Omental fat pad (tissue), 4 donors: Measurements from ENCODE around the gene PLEKHJ1. TPM values are rescaled to one million over a fixed set of nuclear protein-coding genes. Genes with fewer than 3 reads are reported as not detected.

ENCODE experiments used
- ATAC-seq: fragments of 150-250 bp; one replicate; pipeline ENCODE4 v1.9.1; 2016; ENCODE audit warnings: mild to moderate bottlenecking, moderate library complexity; ENCODE audit not compliant: low FRiP score
- DNase-seq: peaks from one replicate; pipeline ENCODE4 v3.0.0-alpha.2; 2019; ENCODE audit warnings: low spot score
- CTCF ChIP-seq, 3 donors: fragments of 450-650 bp; IDR thresholded peaks; one replicate each; pipeline ENCODE4 v1.5.1; 2016 to 2017; ENCODE audit warnings: antibody characterized with exemption in 3 of 3, mild to moderate bottlenecking in 3 of 3, moderate library complexity in 2 of 3
- total RNA-seq, 4 donors: library from RNA; depleted of rRNA; stranded (reverse); fragments of >200 nt; gene quantifications; one replicate each; pipeline ENCODE4 v1.1.0, GENCODE V29; 2016

PLEKHJ1 gene
- total RNA-seq, 4 donors from 2014 or later = 45.0 to 67.5 (median 52.3) TPM

GRCh38 chr19:2268480-2268830 is 32.3 kb upstream of the PLEKHJ1 start:
- no peak for ATAC-seq
- no peak for TF ChIP-seq CTCF (IDR thresholded peaks at IDR 0.05)
- no peak for DNase-seq

DNA sequence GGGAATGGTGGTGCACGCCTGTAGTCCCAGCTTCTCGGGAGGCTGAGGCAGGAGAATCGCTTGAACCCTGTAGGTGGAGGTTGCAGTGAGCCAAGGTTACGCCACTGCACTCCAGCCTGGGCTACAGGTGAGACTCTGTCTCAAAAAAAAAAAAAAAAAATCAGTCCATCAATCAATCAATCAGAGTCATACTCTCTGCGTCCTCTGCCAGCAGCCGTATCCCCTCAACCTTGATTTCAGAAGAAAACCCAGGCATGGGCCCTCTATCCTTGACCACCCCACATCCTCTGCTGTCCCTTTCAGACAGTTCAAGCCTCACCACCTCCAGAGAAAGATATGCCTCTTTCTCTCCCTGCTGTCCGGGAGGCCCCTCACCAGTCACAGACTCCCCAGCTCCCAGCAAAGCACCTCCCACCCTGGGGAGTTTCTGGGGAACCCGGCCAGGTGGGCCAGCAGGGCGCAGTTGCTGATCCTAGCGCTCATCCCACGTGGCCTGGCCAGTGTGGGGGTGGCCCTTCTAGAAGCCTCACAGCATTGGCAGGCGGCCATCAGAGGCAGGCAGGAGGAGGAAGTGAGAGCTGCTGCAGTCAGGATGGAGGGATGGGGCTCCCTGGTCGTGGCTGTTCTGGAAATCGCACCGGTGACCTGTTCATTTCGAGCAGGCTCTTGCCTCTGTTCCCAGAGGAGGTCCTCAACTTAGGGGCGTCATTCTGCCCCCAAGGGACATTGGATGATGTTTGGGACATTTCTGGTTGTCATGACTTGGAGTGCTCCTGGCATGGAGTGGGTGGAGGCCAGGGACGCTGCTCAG is 30.3 kb upstream of the PLEKHJ1 start:
- peak; percentile 80 for DNase-seq
- TF ChIP-seq CTCF (IDR thresholded peaks at IDR 0.05) = no peak
- no peak for ATAC-seq

- DNase-seq (no peak), ATAC-seq (no peak)
- peak in 1 of 3 donors; percentile 7 for TF ChIP-seq CTCF (IDR thresholded peaks at IDR 0.05)
Observed at GRCh38 chr19:2261438-2262172, 25.5 kb upstream of the PLEKHJ1 start.

- no peak for TF ChIP-seq CTCF (IDR thresholded peaks at IDR 0.05)
- ATAC-seq = no peak
Observed at GRCh38 chr19:2260341-2260805, 24.2 kb upstream of the PLEKHJ1 start.

DNA sequence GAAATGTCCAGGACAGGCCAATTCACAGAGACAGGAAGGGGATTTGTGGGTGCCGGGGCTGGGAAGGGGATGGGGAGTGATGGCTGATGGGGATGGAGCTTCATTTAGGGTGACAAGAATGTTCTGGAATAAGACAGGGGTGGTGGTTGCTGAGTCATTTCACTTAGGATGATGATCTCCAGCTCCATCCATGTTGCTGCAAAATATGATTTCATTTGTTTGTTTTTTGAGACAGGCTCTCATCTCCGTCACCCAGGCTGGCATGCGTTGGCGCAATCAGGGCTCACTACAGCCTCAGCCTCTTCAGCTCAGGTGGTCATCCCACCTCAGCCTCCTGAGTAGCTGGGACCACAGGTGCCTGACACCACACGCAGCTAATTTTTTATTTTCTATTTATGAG is 23.2 kb upstream of the PLEKHJ1 start:
- no peak for DNase-seq

More at GRCh38 chr19:2260341-2260805, 24.2 kb upstream of the PLEKHJ1 start:
- DNase-seq = no peak

GRCh38 chr19:2255982-2256685 is 20.0 kb upstream of the PLEKHJ1 start, which contains the start of gene JSRP1:
Gene JSRP1, minus strand, starts transcription at chr19:2256417. Its CDS starts 1,103 bp downstream, at chr19:2255314.
- DNase-seq = no peak
- no peak for ATAC-seq
- TF ChIP-seq CTCF (IDR thresholded peaks at IDR 0.05) = no peak

More for the DNA sequence above, 23.2 kb upstream of the PLEKHJ1 start:
- ATAC-seq = no peak
- no peak for TF ChIP-seq CTCF (IDR thresholded peaks at IDR 0.05)
